ENCODE measurements around the gene ZNF784. TPM values are rescaled to one million over a fixed set of nuclear protein-coding genes. Genes with fewer than 3 reads are reported as not detected.
A peak's percentile ranks its signal among the peaks of the same experiment; 100 is the strongest.

Gene ZNF784
- total and polyA plus RNA-seq, 2 of the 4 experiments (the other 2 are of a cell fraction), result 2.5 to 3.7 TPM

DNA sequence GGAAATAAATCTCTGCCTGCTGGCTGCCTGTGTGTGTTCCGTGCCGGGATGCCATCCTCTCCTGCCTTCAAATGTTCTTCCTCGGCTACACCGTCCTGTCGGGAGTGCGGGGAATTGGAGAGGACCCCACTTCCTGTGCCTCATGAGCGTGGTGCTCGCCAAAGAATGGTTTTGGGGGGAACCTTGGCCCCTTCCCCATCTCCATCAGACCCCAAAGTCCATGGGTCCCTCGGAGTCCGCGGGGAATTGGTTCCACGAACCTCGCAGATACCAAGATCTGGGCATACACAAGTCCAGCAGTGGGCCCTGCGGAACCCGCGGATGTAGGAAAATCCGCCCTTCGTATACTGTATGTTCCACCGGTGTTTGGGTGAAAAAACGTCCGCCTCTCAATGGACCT is 21.3 kb downstream of the ZNF784 start:
- no peak for TF ChIP-seq SMC3 (IDR thresholded peaks at IDR 0.05; ENCODE audit: low read depth, low read length)
- TF ChIP-seq BHLHE40 (IDR thresholded peaks at IDR 0.05; ENCODE audit: low read depth, low read length), result no peak
- no peak for TF ChIP-seq CHD1 (IDR thresholded peaks at IDR 0.05; ENCODE audit: low read depth, low read length)
- TF ChIP-seq MXI1 (IDR thresholded peaks at IDR 0.05; ENCODE audit: borderline replicate concordance, low read depth, low read length), result no peak
- no peak for TF ChIP-seq RAD21 (IDR thresholded peaks at IDR 0.05; ENCODE audit: low read length)
- TF ChIP-seq FOS (IDR thresholded peaks at IDR 0.05; ENCODE audit: low read depth, low read length), result no peak
- TF ChIP-seq, protein P1, sequence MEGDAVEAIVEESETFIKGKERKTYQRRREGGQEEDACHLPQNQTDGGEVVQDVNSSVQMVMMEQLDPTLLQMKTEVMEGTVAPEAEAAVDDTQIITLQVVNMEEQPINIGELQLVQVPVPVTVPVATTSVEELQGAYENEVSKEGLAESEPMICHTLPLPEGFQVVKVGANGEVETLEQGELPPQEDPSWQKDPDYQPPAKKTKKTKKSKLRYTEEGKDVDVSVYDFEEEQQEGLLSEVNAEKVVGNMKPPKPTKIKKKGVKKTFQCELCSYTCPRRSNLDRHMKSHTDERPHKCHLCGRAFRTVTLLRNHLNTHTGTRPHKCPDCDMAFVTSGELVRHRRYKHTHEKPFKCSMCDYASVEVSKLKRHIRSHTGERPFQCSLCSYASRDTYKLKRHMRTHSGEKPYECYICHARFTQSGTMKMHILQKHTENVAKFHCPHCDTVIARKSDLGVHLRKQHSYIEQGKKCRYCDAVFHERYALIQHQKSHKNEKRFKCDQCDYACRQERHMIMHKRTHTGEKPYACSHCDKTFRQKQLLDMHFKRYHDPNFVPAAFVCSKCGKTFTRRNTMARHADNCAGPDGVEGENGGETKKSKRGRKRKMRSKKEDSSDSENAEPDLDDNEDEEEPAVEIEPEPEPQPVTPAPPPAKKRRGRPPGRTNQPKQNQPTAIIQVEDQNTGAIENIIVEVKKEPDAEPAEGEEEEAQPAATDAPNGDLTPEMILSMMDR (conservative IDR thresholded peaks at IDR 0.05; ENCODE audit: low read depth, low read length), result no peak
- TF ChIP-seq RCOR1 (IDR thresholded peaks at IDR 0.05; ENCODE audit: insufficient replicate concordance, low read length), result no peak
- TF ChIP-seq CEBPB (IDR thresholded peaks at IDR 0.05; ENCODE audit: low read depth, low read length), result no peak
- no peak for TF ChIP-seq RFX5 (IDR thresholded peaks at IDR 0.05; ENCODE audit: low read depth, low read length)
- TF ChIP-seq, protein P2, sequence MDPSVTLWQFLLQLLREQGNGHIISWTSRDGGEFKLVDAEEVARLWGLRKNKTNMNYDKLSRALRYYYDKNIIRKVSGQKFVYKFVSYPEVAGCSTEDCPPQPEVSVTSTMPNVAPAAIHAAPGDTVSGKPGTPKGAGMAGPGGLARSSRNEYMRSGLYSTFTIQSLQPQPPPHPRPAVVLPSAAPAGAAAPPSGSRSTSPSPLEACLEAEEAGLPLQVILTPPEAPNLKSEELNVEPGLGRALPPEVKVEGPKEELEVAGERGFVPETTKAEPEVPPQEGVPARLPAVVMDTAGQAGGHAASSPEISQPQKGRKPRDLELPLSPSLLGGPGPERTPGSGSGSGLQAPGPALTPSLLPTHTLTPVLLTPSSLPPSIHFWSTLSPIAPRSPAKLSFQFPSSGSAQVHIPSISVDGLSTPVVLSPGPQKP (IDR thresholded peaks at IDR 0.05; ENCODE audit: borderline replicate concordance, low read depth, low read length), result no peak
- no peak for TF ChIP-seq MAZ (IDR thresholded peaks at IDR 0.05; ENCODE audit: borderline replicate concordance, low read depth, low read length)
- H2AK9ac ChIP-seq (replicated peaks; ENCODE audit: low read depth, low read length, poor library complexity), result peak overlapping the region; percentile 17
- intact Hi-C loops (cut with micrococcal nuclease) (no loop called here), in situ Hi-C loops (cut with MboI; ENCODE audit: low sequenced_read_pairs) (no loop called here), dilution Hi-C loops (cut with HindIII; ENCODE audit: low sequenced_read_pairs, unreplicated experiment) (no loop called here)
- peaks cover 24% of the 10 kb centered on the region; the same call in 1 of the 2 replicates for H4K20me1 ChIP-seq (ENCODE audit: insufficient read depth, low read length)
- H3K9me3 ChIP-seq (ENCODE audit: control insufficient read depth, insufficient read depth, low read length), result no peaks in the 10 kb centered on the region
- H3K4ac ChIP-seq (ENCODE audit: low read depth, low read length), result no peak overlapping the region
- H2BK120ac ChIP-seq (ENCODE audit: low read depth, low read length), result no peak overlapping the region
- ChIA-PET CTCF (no interaction called here), POLR2A (ENCODE audit: unreplicated experiment) (no interaction called here)
- no peak overlapping the region for H3K23ac ChIP-seq (ENCODE audit: low read depth, low read length)
- H4K5ac ChIP-seq (ENCODE audit: low read depth, low read length), result no peak overlapping the region
- no peaks in the 10 kb centered on the region for H3K27me3 ChIP-seq (ENCODE audit: control insufficient read depth, insufficient read depth, low read length)
- 0 out of 2 replicates have a peak, but pooled peaks cover 1% of the 10 kb centered on the region for H3K36me3 ChIP-seq (ENCODE audit: control insufficient read depth, insufficient read depth, low read length)
- no peak overlapping the region for H3K4me2 ChIP-seq (ENCODE audit: low read depth, low read length)
- H4K8ac ChIP-seq (ENCODE audit: low read depth in 2 of 2, low read length in 2 of 2), result no peak overlapping the region
- H3K27ac ChIP-seq (ENCODE audit: insufficient read depth, low read length), result no peak overlapping the region
- H2BK20ac ChIP-seq (ENCODE audit: low read depth, low read length), result no peak overlapping the region
- H3K4me3 ChIP-seq (ENCODE audit: insufficient read depth, low read depth, low read length), result no peak overlapping the region
- H2BK5ac ChIP-seq (ENCODE audit: low read depth, low read length, poor library complexity, severe bottlenecking), result no peak overlapping the region
- peaks cover 11% of the 10 kb centered on the region; the same call in 1 of the 2 replicates for H3K9me1 ChIP-seq (ENCODE audit: insufficient read depth, low read length)
- H3K14ac ChIP-seq (replicated peaks; ENCODE audit: low read depth, low read length), result no peak overlapping the region
- H3K79me1 ChIP-seq (ENCODE audit: low read depth in 1 of 2, low read length in 2 of 2), result peaks cover 29 to 50% of the 10 kb centered on the region in 2 experiments
- no peak overlapping the region for H4K91ac ChIP-seq (ENCODE audit: insufficient read depth, low read depth, low read length)
- H2AK5ac ChIP-seq (ENCODE audit: low read depth, low read length), result no peak overlapping the region
- ATAC-seq (ENCODE audit: low read depth) (no peak), DNase-seq (no peak)
- WGBS, 2 experiments (ENCODE audit: extremely low coverage in 2 of 2, insufficient read length in 1 of 2), result 92% methylated on average over 14 of the region's 21 CpGs; no CpG with 5 or more reads in 1 of the 2 experiments
- H3K9ac ChIP-seq (ENCODE audit: low read depth, low read length), result no peak overlapping the region
- no peak overlapping the region for H3K56ac ChIP-seq (ENCODE audit: extremely low read depth, insufficient read depth, low read length)
- no peak overlapping the region for H2AFZ ChIP-seq (replicated peaks; ENCODE audit: low read length, poor library complexity)
- no peak overlapping the region for H3K18ac ChIP-seq (ENCODE audit: low read depth, low read length)
- no TSS peak for BruUV-seq (replicated peaks)
- no peak overlapping the region for H2BK15ac ChIP-seq (ENCODE audit: low read depth, low read length)
- peaks cover 9% of the 10 kb centered on the region for H3K4me1 ChIP-seq (ENCODE audit: control insufficient read depth, insufficient read depth, low read length)

Data from IMR-90 (cell line).